Endothelial cell of umbilical vein (primary cell): Measurements from ENCODE around the gene GABPB1. TPM values are rescaled to one million over a fixed set of nuclear protein-coding genes. Genes with fewer than 3 reads are reported as not detected.
"Not testable (repeated sequence)": the region's sequence is repeated elsewhere in the genome, so short reads cannot be mapped to it uniquely, and the experiment has no call there.

Experiments
- BruUV-seq: library from RNA; stranded (reverse); fragments of 400-500 nt; replicated peaks from 2 replicates; lab custom pipeline; 2021; lab: Mats Ljungman, UMichigan
- CTCF ChIA-PET: fragments of 300-600, 350-600 bp; sonication (Branson Sonifier 250); formaldehyde crosslinking; loops from one replicate; lab custom pipeline; 2021; ENCODE audit warnings: antibody characterized with exemption, inconsistent platforms; lab: Charles Lee
- POLR2A ChIA-PET: fragments of 300-600, 350-600 bp; sonication (Branson Sonifier 250); formaldehyde crosslinking; loops from one replicate; lab custom pipeline; 2021; ENCODE audit warnings: antibody characterized with exemption, inconsistent platforms; lab: Charles Lee
- DNase-seq: peaks from one replicate; pipeline ENCODE4 v3.0.0-alpha.2; 2011; ENCODE audit warnings: low read depth, low spot score
- FAIRE-seq: peaks from 2 replicates; lab custom pipeline; 2011; peaks lifted over from hg19 to GRCh38; lab: Jason Lieb, UNC
- H2AFZ ChIP-seq: 2 replicates; pipeline ENCODE4 v1.6.0; 2012; ENCODE audit warnings: low read depth, low read length, control low read depth, inconsistent platforms
- H3K27ac ChIP-seq: 2 replicates; pipeline ENCODE4 v1.5.1; 2011; ENCODE audit warnings: low read depth, mild to moderate bottlenecking, control low read depth, low read length, moderate library complexity; ENCODE audit not compliant: insufficient read depth
- H3K27me3 ChIP-seq, 2 experiments: 2 replicates each; pipeline versions ENCODE4 v1.6.0 to v1.6.1; 2011; ENCODE audit warnings: low read length in 2 of 2, mixed read lengths in 1 of 2; ENCODE audit not compliant: control insufficient read depth in 2 of 2, insufficient read depth in 2 of 2
- H3K36me3 ChIP-seq, 2 experiments: 2 replicates in 1 of 2; 3 replicates in 1 of 2; pipeline ENCODE4 v1.5.1; 2011; ENCODE audit warnings: low read length in 2 of 2, mild to moderate bottlenecking in 1 of 2, moderate library complexity in 1 of 2; ENCODE audit not compliant: control insufficient read depth in 2 of 2, insufficient read depth in 2 of 2; ENCODE audit errors: extremely low read depth in 1 of 2
- H3K4me1 ChIP-seq: 3 replicates; pipeline ENCODE4 v1.5.1; 2011; ENCODE audit warnings: mild to moderate bottlenecking, low read length; ENCODE audit not compliant: control insufficient read depth, insufficient read depth; ENCODE audit errors: extremely low read depth
- H3K4me2 ChIP-seq: 2 replicates; pipeline ENCODE4 v1.6.1; 2011; ENCODE audit warnings: low read length, control low read depth, mixed read lengths; ENCODE audit not compliant: insufficient read depth
- H3K4me3 ChIP-seq, 3 experiments: fragments of 200-600 bp in 1 of 3; sonication (generic), shearing (Covaris generic) in 1 of 3; replicated peaks in 1 of 3; 2 replicates each; pipeline ENCODE4 v1.5.1; 2011 to 2016; ENCODE audit warnings: control low read depth in 3 of 3, low read length in 3 of 3, mild to moderate bottlenecking in 2 of 3, inconsistent platforms in 1 of 3, low read depth in 1 of 3, moderate library complexity in 1 of 3; ENCODE audit not compliant: insufficient read depth in 1 of 3
- H3K79me2 ChIP-seq: 2 replicates; pipeline ENCODE4 v1.6.0; 2012; ENCODE audit warnings: low read length, inconsistent platforms; ENCODE audit not compliant: control insufficient read depth, insufficient read depth
- H3K9ac ChIP-seq: replicated peaks from 2 replicates; pipeline ENCODE3; 2011; ENCODE audit warnings: low read length, control low read depth; ENCODE audit not compliant: insufficient read depth; ENCODE audit errors: extremely low read depth
- H3K9me1 ChIP-seq: replicated peaks from 3 replicates; pipeline ENCODE4 v1.6.0; 2011; ENCODE audit warnings: mild to moderate bottlenecking, low read length; ENCODE audit not compliant: control insufficient read depth, insufficient read depth; ENCODE audit errors: extremely low read depth
- H3K9me3 ChIP-seq: replicated peaks from 2 replicates; pipeline ENCODE4 v1.5.1; 2012; ENCODE audit warnings: low read length, inconsistent platforms; ENCODE audit not compliant: control insufficient read depth, insufficient read depth
- H4K20me1 ChIP-seq: replicated peaks from 2 replicates; pipeline ENCODE3; 2011; ENCODE audit warnings: mild to moderate bottlenecking, low read length; ENCODE audit not compliant: control insufficient read depth, insufficient read depth; ENCODE audit errors: extremely low read depth
- EZH2 ChIP-seq: IDR thresholded peaks from 2 replicates; pipeline ENCODE4 v1.6.1; 2012; ENCODE audit warnings: borderline replicate concordance, low read depth, mild to moderate bottlenecking, moderate library complexity, low read length, inconsistent platforms; ENCODE audit not compliant: severe bottlenecking
- FOS ChIP-seq: IDR thresholded peaks from 2 replicates; pipeline ENCODE4 v1.6.1; 2011; ENCODE audit warnings: mild to moderate bottlenecking, low read length, moderate library complexity, borderline replicate concordance; ENCODE audit not compliant: insufficient read depth
- GATA2 ChIP-seq: IDR thresholded peaks from 2 replicates; pipeline ENCODE4 v1.7.0; 2011; ENCODE audit warnings: low read depth, mild to moderate bottlenecking, moderate library complexity, mixed read lengths, low read length; ENCODE audit not compliant: insufficient read length, insufficient read depth
- JUN ChIP-seq: IDR thresholded peaks from 2 replicates; pipeline ENCODE4 v1.6.1; 2011; ENCODE audit warnings: borderline replicate concordance, low read depth; ENCODE audit not compliant: insufficient read length, insufficient read depth
- MYC ChIP-seq: IDR thresholded peaks from one replicate; pipeline ENCODE4 v1.6.1; 2011; ENCODE audit warnings: mild to moderate bottlenecking, low read depth, low read length
- POLR2A ChIP-seq: IDR thresholded peaks from 2 replicates; pipeline ENCODE4 v1.6.1; 2012; ENCODE audit warnings: low read depth, mild to moderate bottlenecking, control low read depth, low read length
- POLR2AphosphoS5 ChIP-seq: IDR thresholded peaks from 2 replicates; pipeline ENCODE4 v1.6.1; 2012; ENCODE audit warnings: low read depth, mild to moderate bottlenecking, control low read depth, low read length, moderate library complexity; ENCODE audit not compliant: insufficient read depth
- dilution Hi-C: fragments of 300-500 bp; cut with MboI; formaldehyde crosslinking; loops from one replicate; pipeline ENCODE4 v1.15.0; 2019; ENCODE audit warnings: low sequenced_read_pairs; ENCODE audit not compliant: extremely low pct_ligation_motif_present
- intact Hi-C: fragments of 100-400 bp; cut with micrococcal nuclease; formaldehyde crosslinking; loops from one replicate; pipeline ENCODE4 v1.10.0; 2022
- polyA plus RNA-seq, 4 experiments: library from polyadenylated mRNA; depleted of rRNA in 3 of 4; stranded (reverse) in 3 of 4; unstranded in 1 of 4; fragments of >200 nt; gene quantifications; 2 replicates each; pipeline versions ENCODE4 v1.2.1 to v1.2.3, GENCODE V29; 2011 to 2012; ENCODE audit warnings: missing spikeins in 1 of 4
- total RNA-seq: library from RNA; stranded (reverse); gene quantifications from 2 replicates; pipeline ENCODE4 v1.2.3, GENCODE V29; 2021
- TF ChIP-seq, protein P1 (sequence below), 2 donors: IDR thresholded peaks; 1 replicate in 1 of 2; 2 replicates in 1 of 2; pipeline ENCODE4 v1.5.1; 2011; ENCODE audit warnings: low read length in 2 of 2, mild to moderate bottlenecking in 2 of 2, moderate library complexity in 2 of 2, control low read depth in 1 of 2, inconsistent platforms in 1 of 2, low read depth in 1 of 2; ENCODE audit not compliant: insufficient read depth in 1 of 2; ENCODE audit errors: extremely low read depth in 1 of 2
- TF ChIP-seq, protein P2 (sequence below): IDR thresholded peaks from 2 replicates; pipeline ENCODE4 v1.6.1; 2011; ENCODE audit not compliant: insufficient read depth, insufficient read length

GABPB1 gene
- total and polyA plus RNA-seq, 2 donors (not counting 3 experiments of a cell fraction or from before 2014, with no cell fraction given): 42.3 to 59.7 TPM

DNA sequence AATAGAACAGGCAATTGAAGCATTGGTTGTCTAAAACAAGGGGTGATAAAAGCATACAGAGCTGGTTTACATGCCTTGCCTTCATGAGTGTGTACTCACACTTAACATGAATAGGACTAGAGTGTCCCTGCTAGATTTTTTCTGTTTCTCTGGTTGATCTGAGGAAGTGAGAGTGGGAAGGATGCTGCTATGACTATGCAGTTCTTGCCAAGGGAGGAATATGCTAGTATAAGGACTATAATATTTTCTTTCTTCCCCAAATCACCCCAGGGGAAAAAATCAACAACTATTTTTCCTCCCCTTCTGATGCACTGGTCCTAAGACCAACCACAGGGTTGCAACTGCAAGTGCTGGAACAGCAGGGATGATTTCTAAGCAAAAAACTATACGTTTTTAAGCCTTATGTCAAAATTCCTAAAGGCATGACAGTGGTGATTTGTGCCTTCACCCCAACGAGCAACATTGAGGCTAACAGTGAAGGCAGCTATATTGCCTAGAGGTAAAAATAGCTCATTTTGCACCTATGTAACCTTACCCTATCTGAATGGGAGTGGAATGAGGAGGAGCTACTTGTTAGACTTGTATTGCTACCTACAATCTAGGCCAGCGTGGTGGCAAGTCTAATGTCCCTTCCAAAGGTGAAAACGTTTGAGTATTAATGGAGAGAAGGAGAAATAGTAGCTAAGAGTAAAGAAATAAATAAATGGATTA is 35.7 kb upstream of the GABPB1 start:
- Histone ChIP-seq H3K9me1 (no peaks in the 10 kb centered on the region), H3K9me3 (no peaks in the 10 kb centered on the region), H3K4me2 (no peak overlapping the region), H3K27me3 (peaks cover 0 to 5% of the 10 kb centered on the region in 2 experiments), H3K9ac (no peak overlapping the region), H3K4me1 (no peaks in the 10 kb centered on the region), H3K79me2 (no peaks in the 10 kb centered on the region), H2AFZ (no peak overlapping the region), H3K27ac (no peak overlapping the region), H3K4me3 (no peak overlapping the region), H3K36me3 (no peaks in the 10 kb centered on the region), H4K20me1 (no peaks in the 10 kb centered on the region)
- intact Hi-C loops: no loop called here
- no peak for FAIRE-seq
- ChIA-PET CTCF (no interaction called here), POLR2A (interaction anchor here (0.5 kb wide), 1 partner anchor 1062 kb away, joined by 3 read pairs; no protein-coding TSS in a partner anchor)
- TF ChIP-seq MYC (no peak), FOS (no peak), JUN (no peak), EZH2 (no peak), GATA2 (no peak), POLR2AphosphoS5 (no peak), POLR2A (no peak)
- TF ChIP-seq, protein P1, sequence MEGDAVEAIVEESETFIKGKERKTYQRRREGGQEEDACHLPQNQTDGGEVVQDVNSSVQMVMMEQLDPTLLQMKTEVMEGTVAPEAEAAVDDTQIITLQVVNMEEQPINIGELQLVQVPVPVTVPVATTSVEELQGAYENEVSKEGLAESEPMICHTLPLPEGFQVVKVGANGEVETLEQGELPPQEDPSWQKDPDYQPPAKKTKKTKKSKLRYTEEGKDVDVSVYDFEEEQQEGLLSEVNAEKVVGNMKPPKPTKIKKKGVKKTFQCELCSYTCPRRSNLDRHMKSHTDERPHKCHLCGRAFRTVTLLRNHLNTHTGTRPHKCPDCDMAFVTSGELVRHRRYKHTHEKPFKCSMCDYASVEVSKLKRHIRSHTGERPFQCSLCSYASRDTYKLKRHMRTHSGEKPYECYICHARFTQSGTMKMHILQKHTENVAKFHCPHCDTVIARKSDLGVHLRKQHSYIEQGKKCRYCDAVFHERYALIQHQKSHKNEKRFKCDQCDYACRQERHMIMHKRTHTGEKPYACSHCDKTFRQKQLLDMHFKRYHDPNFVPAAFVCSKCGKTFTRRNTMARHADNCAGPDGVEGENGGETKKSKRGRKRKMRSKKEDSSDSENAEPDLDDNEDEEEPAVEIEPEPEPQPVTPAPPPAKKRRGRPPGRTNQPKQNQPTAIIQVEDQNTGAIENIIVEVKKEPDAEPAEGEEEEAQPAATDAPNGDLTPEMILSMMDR (IDR thresholded peaks at IDR 0.05; ENCODE audit: extremely low read depth in 1 of 2, insufficient read depth in 1 of 2, low read depth in 1 of 2, low read length in 2 of 2): no peak
- TF ChIP-seq, protein P2, sequence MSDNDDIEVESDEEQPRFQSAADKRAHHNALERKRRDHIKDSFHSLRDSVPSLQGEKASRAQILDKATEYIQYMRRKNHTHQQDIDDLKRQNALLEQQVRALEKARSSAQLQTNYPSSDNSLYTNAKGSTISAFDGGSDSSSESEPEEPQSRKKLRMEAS: no peak
- BruUV-seq: no TSS peak
- DNase-seq: no peak
- dilution Hi-C loops: no loop called here

GRCh38 chr15:50382408-50382807 is 27.4 kb upstream of the GABPB1 start:
- H4K20me1 ChIP-seq, H3K79me2 ChIP-seq, H3K27me3 ChIP-seq, H3K9me1 ChIP-seq, H3K27ac ChIP-seq, H3K4me1 ChIP-seq, BruUV-seq, intact Hi-C loops, H3K36me3 ChIP-seq, DNase-seq, POLR2A ChIA-PET, H3K4me3 ChIP-seq, H2AFZ ChIP-seq, H3K9ac ChIP-seq, H3K4me2 ChIP-seq, H3K9me3 ChIP-seq, FAIRE-seq, dilution Hi-C loops: not testable (repeated sequence)
- CTCF ChIA-PET: interaction anchor here (0.6 kb wide), 1 partner anchor 14 kb away, joined by 3 read pairs; no protein-coding TSS in a partner anchor
